Activated T-cell treated with anti-CD3 and anti-CD28 coated beads, Interleukin-2, amount 50 U/mL, for 72 hours (primary cell): ENCODE measurements around the gene HNMT. TPM values are rescaled to one million over a fixed set of nuclear protein-coding genes. Genes with fewer than 3 reads are reported as not detected.

ENCODE experiments used
- ATAC-seq, 2 donors: fragments of 150-1000 bp; cut with Tn5 transposase; replicated peaks in 1 of 2; 2 replicates each; pipeline ENCODE4 v1.10.0; 2021; ENCODE audit warnings: moderate library complexity in 2 of 2, mild to moderate bottlenecking in 1 of 2
- DNase-seq, 2 donors: peaks; one replicate each; pipeline ENCODE4 v3.0.0; 2021 to 2022; ENCODE audit warnings: mixed read lengths in 1 of 2
- H3K27ac Mint-ChIP-seq: one replicate; pipeline ENCODE4 v1.8.0; 2022; ENCODE audit warnings: mild to moderate bottlenecking, moderate library complexity, mixed read lengths
- H3K27me3 Mint-ChIP-seq: one replicate; pipeline ENCODE4 v1.8.0; 2022; ENCODE audit warnings: low read depth, mixed read lengths
- H3K36me3 Mint-ChIP-seq, 2 donors: one replicate each; pipeline ENCODE4 v1.8.0; 2022; ENCODE audit warnings: mixed read lengths in 2 of 2, mild to moderate bottlenecking in 1 of 2; ENCODE audit not compliant: insufficient read depth in 2 of 2
- H3K4me1 Mint-ChIP-seq: one replicate; pipeline ENCODE4 v1.8.0; 2022; ENCODE audit warnings: low read depth, mixed read lengths
- H3K4me3 Mint-ChIP-seq, 2 donors: one replicate each; pipeline ENCODE4 v1.8.0; 2022; ENCODE audit warnings: mild to moderate bottlenecking in 2 of 2, mixed read lengths in 2 of 2, moderate library complexity in 2 of 2
- H3K9me3 Mint-ChIP-seq, 2 donors: one replicate each; pipeline ENCODE4 v1.8.0; 2022; ENCODE audit warnings: mixed read lengths in 2 of 2
- total RNA-seq, 2 donors: library from RNA; stranded (reverse); gene quantifications; one replicate each; pipeline ENCODE4 v1.2.3, GENCODE V29; 2022

Gene HNMT
- total RNA-seq, 2 donors from 2014 or later: not detected

GRCh38 chr2:137951586-137951985 lies 12.7 kb upstream of the HNMT start:
- Mint-ChIP-seq H3K27ac (no peak overlapping the region), H3K4me1 (peaks cover 15% of the 10 kb centered on the region), H3K36me3 (no peaks in the 10 kb centered on the region), H3K4me3 (no peak overlapping the region), H3K27me3 (no peaks in the 10 kb centered on the region), H3K9me3 (no peaks in the 10 kb centered on the region)
- no peak for DNase-seq
- no peak for ATAC-seq

DNA sequence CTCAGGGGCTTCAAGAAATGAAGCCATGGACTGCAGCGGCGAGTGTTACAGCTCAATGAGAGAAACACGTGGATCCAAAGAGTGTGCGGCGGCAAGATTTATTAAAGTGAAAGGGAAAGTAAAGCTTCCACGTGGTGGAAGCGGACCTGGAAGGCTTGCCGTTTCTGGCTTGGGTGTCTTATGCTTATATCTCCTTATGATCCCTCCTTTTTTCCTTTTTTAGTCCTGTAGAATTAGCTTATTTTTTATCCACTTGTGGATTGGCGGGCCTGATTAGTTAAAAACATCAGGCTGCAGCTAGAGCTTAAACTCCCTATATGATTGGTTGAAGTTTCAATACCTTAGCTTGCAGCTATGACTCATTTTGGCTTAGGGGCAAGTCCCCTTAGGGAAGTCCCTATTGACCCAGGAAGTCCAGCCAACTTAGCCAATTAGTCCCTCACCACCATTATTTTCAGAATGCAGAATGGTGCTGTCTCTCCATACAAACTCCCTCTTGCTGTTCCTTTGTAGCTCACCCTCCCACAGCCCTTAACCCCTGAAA lies 11.6 kb upstream of the HNMT start:
- Mint-ChIP-seq H3K27me3 (peaks cover 5% of the 10 kb centered on the region), H3K36me3 (no peaks in the 10 kb centered on the region), H3K4me1 (peaks cover 15% of the 10 kb centered on the region), H3K9me3 (no peaks in the 10 kb centered on the region), H3K4me3 (peak overlapping the region; percentile 43 to 71), H3K27ac (peak overlapping the region; percentile 32)
- DNase-seq: peak in 1 of 2 donors; percentile 0
- no peak for ATAC-seq

- Mint-ChIP-seq H3K27me3 (peaks cover 13% of the 10 kb centered on the region), H3K4me1 (peaks cover 15% of the 10 kb centered on the region), H3K36me3 (no peaks in the 10 kb centered on the region), H3K27ac (no peak overlapping the region), H3K9me3 (peaks cover 0 to 2% of the 10 kb centered on the region in 2 donors), H3K4me3 (no peak overlapping the region)
- DNase-seq (no peak), ATAC-seq (no peak)
Measured at GRCh38 chr2:137955536-137955935, 8.7 kb upstream of the HNMT start.

- H3K4me1 Mint-ChIP-seq: peaks cover 12% of the 10 kb centered on the region
- peaks cover 13% of the 10 kb centered on the region for H3K27me3 Mint-ChIP-seq
- ATAC-seq (no peak), DNase-seq (no peak)
- no peak overlapping the region for H3K27ac Mint-ChIP-seq
- H3K36me3 Mint-ChIP-seq: no peaks in the 10 kb centered on the region
- peaks cover 0 to 2% of the 10 kb centered on the region in 2 donors for H3K9me3 Mint-ChIP-seq
- no peak overlapping the region for H3K4me3 Mint-ChIP-seq
Measured at GRCh38 chr2:137957033-137957432, 7.2 kb upstream of the HNMT start.

DNA sequence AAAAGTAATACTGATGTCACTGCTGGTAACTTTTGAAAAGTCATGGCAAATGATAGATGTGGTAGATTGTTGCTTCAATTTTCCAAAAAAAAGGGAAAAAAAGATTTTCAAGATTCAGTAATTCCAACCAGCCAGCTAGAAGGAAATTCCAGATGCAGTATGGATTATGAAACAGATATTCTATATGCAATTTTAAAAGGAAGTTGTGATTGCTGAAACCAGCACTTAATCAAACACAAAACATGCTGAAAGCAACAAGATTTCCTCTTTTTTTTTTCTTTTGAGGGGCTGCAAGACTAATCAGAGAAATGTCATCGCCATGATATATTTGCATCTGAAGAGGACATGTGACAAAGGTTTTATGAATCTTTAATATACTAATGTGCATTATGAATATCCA lies 5.1 kb upstream of the HNMT start:
- H3K4me3 Mint-ChIP-seq: no peak overlapping the region
- peaks cover 13% of the 10 kb centered on the region for H3K27me3 Mint-ChIP-seq
- DNase-seq (no peak), ATAC-seq (no peak)
- no peaks in the 10 kb centered on the region for H3K4me1 Mint-ChIP-seq
- H3K36me3 Mint-ChIP-seq: no peaks in the 10 kb centered on the region
- peaks cover 0 to 2% of the 10 kb centered on the region in 2 donors for H3K9me3 Mint-ChIP-seq
- H3K27ac Mint-ChIP-seq: no peak overlapping the region

DNA sequence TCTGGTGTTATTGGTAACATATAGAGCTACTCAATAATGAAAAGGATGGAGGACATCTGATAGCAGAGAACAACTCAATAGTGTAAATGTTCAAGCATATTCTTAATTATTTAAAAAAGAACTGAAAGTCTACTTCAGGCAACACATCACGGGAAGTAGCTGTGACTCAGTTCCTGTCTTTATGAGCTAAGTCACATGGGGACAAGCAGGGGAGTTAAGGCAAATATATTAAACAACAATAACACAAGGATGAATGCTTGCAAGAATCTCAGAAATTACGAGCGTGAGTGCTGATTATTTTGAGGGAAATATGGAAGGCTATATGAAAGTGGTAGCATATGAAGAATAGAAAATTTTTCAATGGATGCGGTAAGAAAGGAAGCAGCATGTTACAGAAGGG lies 4.0 kb upstream of the HNMT start:
- no peak for DNase-seq
- no peaks in the 10 kb centered on the region for H3K36me3 Mint-ChIP-seq
- peaks cover 0 to 4% of the 10 kb centered on the region in 2 donors for H3K9me3 Mint-ChIP-seq
- H3K27me3 Mint-ChIP-seq: peaks cover 13% of the 10 kb centered on the region
- no peaks in the 10 kb centered on the region for H3K4me1 Mint-ChIP-seq
- H3K27ac Mint-ChIP-seq: no peak overlapping the region
- no peak for ATAC-seq
- H3K4me3 Mint-ChIP-seq: no peak overlapping the region

- H3K4me3 Mint-ChIP-seq: no peak overlapping the region
- peaks cover 0 to 4% of the 10 kb centered on the region in 2 donors for H3K9me3 Mint-ChIP-seq
- DNase-seq: no peak
- H3K36me3 Mint-ChIP-seq: no peaks in the 10 kb centered on the region
- ATAC-seq: no peak
- peaks cover 13% of the 10 kb centered on the region for H3K27me3 Mint-ChIP-seq
- no peak overlapping the region for H3K27ac Mint-ChIP-seq
- no peaks in the 10 kb centered on the region for H3K4me1 Mint-ChIP-seq
Measured at GRCh38 chr2:137961602-137962001, 2.7 kb upstream of the HNMT start.

DNA sequence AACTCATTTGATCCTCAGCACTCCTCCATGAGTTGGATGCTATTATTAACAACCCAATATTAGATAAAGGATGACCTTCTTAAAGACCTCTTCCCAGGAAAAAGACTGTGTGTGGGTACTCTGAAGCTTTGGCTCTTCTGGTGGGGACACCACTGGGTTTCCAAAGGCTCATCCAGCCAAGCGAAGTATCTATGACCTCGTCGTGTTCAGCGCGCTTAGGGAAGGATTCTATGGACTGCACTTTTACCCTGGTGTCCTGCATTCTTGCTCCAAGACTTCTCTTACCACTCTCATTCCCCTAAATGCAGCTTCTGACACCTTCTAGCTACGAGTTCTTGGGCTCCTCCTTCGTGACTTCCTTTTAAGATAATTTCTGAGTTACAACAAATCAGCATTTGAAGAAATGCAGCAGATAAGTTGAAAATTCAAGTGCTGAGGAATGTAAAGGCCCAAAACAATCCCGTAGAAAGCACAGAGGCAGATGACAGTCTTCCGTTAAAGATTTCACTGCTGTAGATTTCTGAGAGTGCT lies 673 bp upstream of the HNMT start:
- no peak for DNase-seq
- Mint-ChIP-seq H3K4me1 (no peaks in the 10 kb centered on the region), H3K36me3 (no peaks in the 10 kb centered on the region), H3K27ac (no peak overlapping the region), H3K4me3 (no peak overlapping the region), H3K9me3 (peaks cover 0 to 2% of the 10 kb centered on the region in 2 donors), H3K27me3 (peaks cover under 1% of the 10 kb centered on the region)
- ATAC-seq: no peak

GRCh38 chr2:137964859-137965459 lies 686 bp downstream of the HNMT start:
- Mint-ChIP-seq H3K27me3 (peaks cover 7% of the 10 kb centered on the region), H3K27ac (no peak overlapping the region), H3K9me3 (peaks cover 0 to 2% of the 10 kb centered on the region in 2 donors), H3K4me3 (no peak overlapping the region), H3K36me3 (no peaks in the 10 kb centered on the region), H3K4me1 (no peaks in the 10 kb centered on the region)
- ATAC-seq: no peak
- no peak for DNase-seq

DNA sequence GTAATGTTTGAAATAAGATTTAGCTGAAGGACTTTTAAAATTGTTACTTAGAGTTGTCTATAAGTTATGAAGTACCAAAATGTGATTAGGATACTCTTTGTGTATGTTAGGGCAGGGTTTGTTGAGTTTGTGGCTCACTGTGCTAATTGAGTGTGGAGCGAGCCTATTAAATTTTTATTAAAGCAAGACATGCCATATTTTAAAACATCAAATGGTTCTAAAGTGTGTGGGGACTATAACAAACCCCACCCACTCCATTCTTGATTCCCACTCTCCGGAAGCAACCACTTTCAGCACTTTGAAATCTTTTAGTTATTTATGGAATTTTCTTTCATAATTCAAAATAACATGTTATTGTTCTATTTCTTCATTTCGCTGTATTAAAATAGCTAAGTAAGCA lies 1.8 kb downstream of the HNMT start:
- Mint-ChIP-seq H3K4me1 (no peaks in the 10 kb centered on the region), H3K9me3 (peaks cover 0 to 2% of the 10 kb centered on the region in 2 donors), H3K27ac (no peak overlapping the region), H3K27me3 (peaks cover 7% of the 10 kb centered on the region), H3K4me3 (no peak overlapping the region), H3K36me3 (no peaks in the 10 kb centered on the region)
- DNase-seq: no peak
- ATAC-seq: no peak

GRCh38 chr2:137967042-137967441 lies 2.8 kb downstream of the HNMT start:
- H3K4me3 Mint-ChIP-seq: no peak overlapping the region
- H3K36me3 Mint-ChIP-seq: no peaks in the 10 kb centered on the region
- H3K27ac Mint-ChIP-seq: no peak overlapping the region
- peaks cover 0 to 2% of the 10 kb centered on the region in 2 donors for H3K9me3 Mint-ChIP-seq
- DNase-seq: no peak
- H3K4me1 Mint-ChIP-seq: no peaks in the 10 kb centered on the region
- ATAC-seq: no peak
- peaks cover 7% of the 10 kb centered on the region for H3K27me3 Mint-ChIP-seq

- Mint-ChIP-seq H3K27me3 (peaks cover 7% of the 10 kb centered on the region), H3K27ac (no peak overlapping the region), H3K36me3 (no peaks in the 10 kb centered on the region), H3K4me1 (no peaks in the 10 kb centered on the region), H3K4me3 (no peak overlapping the region), H3K9me3 (peaks cover 0 to 2% of the 10 kb centered on the region in 2 donors)
- ATAC-seq (no peak), DNase-seq (no peak)
Measured at GRCh38 chr2:137968477-137969417, 4.5 kb downstream of the HNMT start.

- DNase-seq (no peak), ATAC-seq (no peak)
- Mint-ChIP-seq H3K4me3 (no peak overlapping the region), H3K36me3 (no peaks in the 10 kb centered on the region), H3K4me1 (no peaks in the 10 kb centered on the region), H3K9me3 (peaks cover 0 to 2% of the 10 kb centered on the region in 2 donors), H3K27me3 (peaks cover 7% of the 10 kb centered on the region), H3K27ac (no peak overlapping the region)
Measured at GRCh38 chr2:137969418-137969765, 5.1 kb downstream of the HNMT start.
